MCF 10A (cell line): ENCODE data around the gene SLC7A5. TPM values are rescaled to one million over a fixed set of nuclear protein-coding genes. Genes with fewer than 3 reads are reported as not detected.

Experiments
- BruUV-seq: library from RNA; stranded (reverse); fragments of 400-500 nt; replicated peaks from 2 replicates; lab custom pipeline; 2021; lab: Mats Ljungman, UMichigan
- CTCF ChIA-PET: fragments of 300-600 bp; sonication (Branson Sonifier 250); formaldehyde crosslinking; extraction: SDS; loops from one replicate; lab custom pipeline; 2021; ENCODE audit warnings: antibody characterized with exemption, inconsistent platforms; lab: Yijun Ruan, JAX
- POLR2A ChIA-PET: fragments of 300-600, 350-650 bp; sonication (Branson Sonifier 250); formaldehyde crosslinking; extraction: SDS; loops from one replicate; lab custom pipeline; 2020; ENCODE audit warnings: antibody characterized with exemption, inconsistent platforms; lab: Yijun Ruan, JAX
- DNase-seq: peaks from one replicate; pipeline ENCODE4 v3.0.0-alpha.2; 2018; ENCODE audit not compliant: unreplicated experiment
- H3K27ac Mint-ChIP-seq: one replicate; pipeline ENCODE4 v1.8.0; 2022; ENCODE audit warnings: mild to moderate bottlenecking, low read depth, mixed read lengths; ENCODE audit not compliant: unreplicated experiment
- H3K27me3 Mint-ChIP-seq: one replicate; pipeline ENCODE4 v1.8.0; 2022; ENCODE audit warnings: mixed read lengths; ENCODE audit not compliant: insufficient read depth, unreplicated experiment
- H3K36me3 Mint-ChIP-seq: one replicate; pipeline ENCODE4 v1.8.0; 2022; ENCODE audit warnings: mild to moderate bottlenecking, moderate library complexity, mixed read lengths; ENCODE audit not compliant: insufficient read depth, unreplicated experiment
- H3K4me1 Mint-ChIP-seq: one replicate; pipeline ENCODE4 v1.8.0; 2022; ENCODE audit warnings: mixed read lengths; ENCODE audit not compliant: insufficient read depth, unreplicated experiment
- H3K4me3 Mint-ChIP-seq: one replicate; pipeline ENCODE4 v1.8.0; 2022; ENCODE audit warnings: mild to moderate bottlenecking, moderate library complexity, mixed read lengths; ENCODE audit not compliant: unreplicated experiment
- H3K9me3 Mint-ChIP-seq: one replicate; pipeline ENCODE4 v1.8.0; 2022; ENCODE audit warnings: mixed read lengths; ENCODE audit not compliant: unreplicated experiment
- intact Hi-C: fragments of 100-400 bp; cut with micrococcal nuclease; formaldehyde crosslinking; loops from 2 replicates; pipeline ENCODE4 v1.14.1; 2022
- total RNA-seq: library from RNA; stranded (reverse); gene quantifications from 2 replicates; pipeline ENCODE4 v1.2.3, GENCODE V29; 2022
- TF ChIP-seq, protein P1 (sequence below): fragments of 200-600 bp; IDR thresholded peaks from one replicate; pipeline ENCODE4 v1.8.0; 2022; ENCODE audit warnings: antibody characterized with exemption, mild to moderate bottlenecking; ENCODE audit not compliant: unreplicated experiment

The SLC7A5 gene
- total RNA-seq, 1 experiment from 2014 or later, result 1,007 TPM

DNA sequence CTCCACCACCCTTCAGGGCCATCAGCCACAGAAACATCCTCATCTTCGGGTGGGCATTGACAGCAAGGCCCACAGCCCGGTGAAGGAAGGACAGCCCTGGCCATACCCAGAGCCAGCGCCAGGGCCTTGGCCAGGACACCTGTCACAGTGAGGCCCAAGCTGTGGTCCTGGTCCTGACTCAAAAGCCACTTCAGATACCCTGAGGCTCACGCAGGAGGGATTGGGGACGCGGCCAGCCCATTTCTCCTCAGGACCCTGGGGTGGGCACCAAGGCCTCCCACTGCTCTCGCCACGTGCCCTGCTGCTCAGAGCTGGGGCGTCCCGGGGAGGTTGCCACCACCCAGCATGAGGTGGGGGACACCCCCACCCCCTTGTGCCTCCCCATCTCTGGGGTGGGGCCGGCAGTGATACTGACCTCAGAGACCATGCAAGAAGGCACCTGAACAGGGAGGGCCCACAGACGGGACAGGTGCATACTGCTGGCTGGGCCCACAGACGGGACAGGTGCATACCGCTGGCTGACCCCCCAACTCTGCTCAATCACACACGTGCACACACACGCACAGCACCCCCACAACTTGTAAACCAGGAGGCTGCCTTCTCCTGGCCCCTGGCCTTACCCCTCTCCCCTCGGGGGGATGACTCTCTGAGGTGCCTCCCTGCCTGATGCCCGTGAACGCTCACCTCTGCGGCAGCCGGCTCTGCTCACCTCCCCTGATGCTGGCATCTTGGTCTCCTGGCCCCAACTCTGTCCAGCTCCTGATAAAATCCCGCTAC lies 14.2 kb downstream of the SLC7A5 start:
- POLR2A ChIA-PET, result interaction anchor here (0.6 to 14.0 kb wide), 5 partner anchors 12 to 1636 kb away, joined by 3 to 220 read pairs (median 3); partner anchors contain the start of gene SLC7A5
- DNase-seq, result no peak
- Mint-ChIP-seq H3K9me3 (no peaks in the 10 kb centered on the region), H3K4me1 (peaks cover 37% of the 10 kb centered on the region), H3K36me3 (peaks cover 86% of the 10 kb centered on the region), H3K27ac (peak overlapping the region; percentile 83), H3K4me3 (no peak overlapping the region), H3K27me3 (no peaks in the 10 kb centered on the region)
- CTCF ChIA-PET, result interaction anchor here (0.9 to 2.9 kb wide), 2 partner anchors 16 to 76 kb away, joined by 3 to 14 read pairs; no protein-coding TSS in a partner anchor
- TF ChIP-seq, protein P1, sequence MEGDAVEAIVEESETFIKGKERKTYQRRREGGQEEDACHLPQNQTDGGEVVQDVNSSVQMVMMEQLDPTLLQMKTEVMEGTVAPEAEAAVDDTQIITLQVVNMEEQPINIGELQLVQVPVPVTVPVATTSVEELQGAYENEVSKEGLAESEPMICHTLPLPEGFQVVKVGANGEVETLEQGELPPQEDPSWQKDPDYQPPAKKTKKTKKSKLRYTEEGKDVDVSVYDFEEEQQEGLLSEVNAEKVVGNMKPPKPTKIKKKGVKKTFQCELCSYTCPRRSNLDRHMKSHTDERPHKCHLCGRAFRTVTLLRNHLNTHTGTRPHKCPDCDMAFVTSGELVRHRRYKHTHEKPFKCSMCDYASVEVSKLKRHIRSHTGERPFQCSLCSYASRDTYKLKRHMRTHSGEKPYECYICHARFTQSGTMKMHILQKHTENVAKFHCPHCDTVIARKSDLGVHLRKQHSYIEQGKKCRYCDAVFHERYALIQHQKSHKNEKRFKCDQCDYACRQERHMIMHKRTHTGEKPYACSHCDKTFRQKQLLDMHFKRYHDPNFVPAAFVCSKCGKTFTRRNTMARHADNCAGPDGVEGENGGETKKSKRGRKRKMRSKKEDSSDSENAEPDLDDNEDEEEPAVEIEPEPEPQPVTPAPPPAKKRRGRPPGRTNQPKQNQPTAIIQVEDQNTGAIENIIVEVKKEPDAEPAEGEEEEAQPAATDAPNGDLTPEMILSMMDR, result no peak
- intact Hi-C loops, result loop anchor here (5.0 kb wide), 2 partner anchors 48 to 78 kb away; no protein-coding TSS in a partner anchor
- no TSS peak for BruUV-seq

DNA sequence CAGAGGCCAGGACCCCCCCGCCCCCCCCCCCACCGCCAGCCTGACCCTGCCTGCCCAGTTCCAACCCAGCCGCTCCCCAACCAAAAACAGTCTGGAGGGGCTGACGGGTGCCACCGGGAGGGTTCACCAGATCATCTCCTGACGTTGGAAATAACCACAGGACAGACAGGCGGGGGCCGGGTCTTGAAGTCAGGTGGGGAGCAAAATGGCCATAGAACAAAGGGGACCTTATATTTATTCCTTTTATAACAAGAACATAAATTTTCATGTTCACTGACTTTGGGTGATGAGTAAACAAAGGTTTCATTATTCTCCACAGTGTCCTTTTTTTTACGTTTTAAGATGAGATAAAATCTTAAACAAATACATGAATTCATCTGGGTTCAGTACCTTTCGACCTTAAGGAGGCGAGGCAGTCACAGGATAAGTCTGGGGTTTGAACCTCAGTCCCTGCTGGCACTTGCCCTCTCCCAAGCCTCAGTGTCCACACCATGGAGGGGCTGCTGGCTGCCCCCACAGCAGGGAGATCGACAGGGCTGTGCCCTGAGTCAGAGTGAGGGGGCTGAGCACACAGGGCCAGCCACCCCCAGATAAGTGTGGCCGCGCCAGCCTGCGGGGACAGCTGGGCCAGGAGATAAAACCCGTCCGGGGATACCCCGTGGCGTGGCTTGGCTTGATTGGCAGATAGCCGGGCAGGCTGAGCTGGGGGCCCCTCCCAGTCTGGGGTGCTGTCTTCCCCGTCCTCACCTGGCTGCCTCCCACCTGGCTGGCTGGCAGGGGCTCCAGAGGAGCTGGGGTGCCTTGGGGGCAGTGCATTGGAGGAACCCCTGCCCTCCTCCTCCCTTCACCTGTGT lies 15.0 kb downstream of the SLC7A5 start:
- DNase-seq, result peak; percentile 61
- ChIA-PET CTCF (interaction anchor here (0.9 to 2.9 kb wide), 3 partner anchors 11 to 75 kb away, joined by 3 to 14 read pairs (median 14); no protein-coding TSS in a partner anchor), POLR2A (interaction anchor here (0.6 to 14.0 kb wide), 9 partner anchors 12 to 1637 kb away, joined by 3 to 220 read pairs (median 5); partner anchors contain the start of gene SLC7A5)
- intact Hi-C loops, result loop anchor here (5.0 kb wide), 2 partner anchors 47 to 77 kb away; no protein-coding TSS in a partner anchor
- Mint-ChIP-seq H3K27ac (peak overlapping the region; percentile 83), H3K36me3 (peaks cover 88% of the 10 kb centered on the region), H3K4me1 (peaks cover 36% of the 10 kb centered on the region), H3K4me3 (peak overlapping the region; percentile 52), H3K9me3 (no peaks in the 10 kb centered on the region), H3K27me3 (no peaks in the 10 kb centered on the region)
- BruUV-seq, result TSS peak; percentile 94
- TF ChIP-seq, protein P1, result no peak

DNA sequence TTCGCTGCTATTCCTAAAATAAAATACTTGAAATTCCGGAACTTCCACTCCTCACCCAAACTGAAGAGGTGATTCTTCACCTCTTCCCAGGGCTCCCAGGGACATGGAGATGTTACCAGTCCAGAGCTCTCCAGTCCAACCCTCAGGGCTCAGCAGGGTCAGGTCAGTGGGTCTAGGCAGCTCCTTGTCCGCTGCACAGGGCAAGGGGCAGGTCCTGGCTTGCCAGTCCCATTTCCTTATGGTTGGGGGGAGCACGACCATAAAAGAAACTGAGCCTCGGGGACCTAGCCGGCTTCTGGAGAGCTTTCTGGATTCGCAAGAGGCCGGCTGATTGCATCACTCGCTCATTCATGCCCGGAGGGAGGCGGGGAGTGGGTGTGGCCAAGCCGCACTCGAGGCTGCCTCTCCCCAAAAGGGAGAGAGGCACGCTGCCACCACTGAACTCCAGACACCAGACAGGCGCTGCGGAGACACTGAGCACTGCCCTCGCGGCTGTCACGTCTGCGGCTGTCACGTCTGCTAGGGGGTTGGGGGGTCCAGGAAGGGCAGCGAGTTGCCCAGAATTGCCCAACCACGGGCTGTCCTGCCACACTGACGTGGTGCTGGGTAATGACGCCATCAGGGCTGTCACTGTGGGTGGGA lies 15.8 kb downstream of the SLC7A5 start:
- peaks cover 36% of the 10 kb centered on the region for H3K4me1 Mint-ChIP-seq
- TF ChIP-seq, protein P1, result no peak
- DNase-seq, result peak; percentile 96
- no peaks in the 10 kb centered on the region for H3K27me3 Mint-ChIP-seq
- peak overlapping the region; percentile 83 for H3K27ac Mint-ChIP-seq
- ChIA-PET POLR2A (interaction anchor here (0.7 to 14.0 kb wide), 13 partner anchors 11 to 97 kb away, joined by 3 to 220 read pairs (median 4); partner anchors contain the start of genes BANP and SLC7A5), CTCF (interaction anchor here (0.8 to 1.7 kb wide), 5 partner anchors 12 to 74 kb away, joined by 3 to 14 read pairs (median 9); no protein-coding TSS in a partner anchor)
- peaks cover 90% of the 10 kb centered on the region for H3K36me3 Mint-ChIP-seq
- peak overlapping the region; percentile 52 for H3K4me3 Mint-ChIP-seq
- no peaks in the 10 kb centered on the region for H3K9me3 Mint-ChIP-seq
- intact Hi-C loops, result loop anchor here (5.0 kb wide), 2 partner anchors 46 to 76 kb away; no protein-coding TSS in a partner anchor
- BruUV-seq, result no TSS peak
